PFSK-1 (cell line): ENCODE results near the gene RNU6-7.

Experiments
- POLR2AphosphoS5 ChIP-seq: IDR thresholded peaks from 2 replicates; pipeline ENCODE4 v1.6.1; 2012; ENCODE audit warnings: low read depth, mild to moderate bottlenecking, control low read depth, low read length, moderate library complexity
- SIN3A ChIP-seq: IDR thresholded peaks from 2 replicates; pipeline ENCODE4 v1.6.1; 2012; ENCODE audit warnings: mild to moderate bottlenecking, low read length, moderate library complexity, borderline replicate concordance; ENCODE audit not compliant: insufficient read depth
- TF ChIP-seq, protein P1 (sequence below), 2 experiments: IDR thresholded peaks; 2 replicates each; pipeline versions ENCODE4 v1.6.1 to v1.8.0; 2011 to 2012; ENCODE audit warnings: low read depth in 2 of 2, low read length in 2 of 2, control low read depth in 1 of 2, inconsistent platforms in 1 of 2, mild to moderate bottlenecking in 1 of 2, moderate library complexity in 1 of 2; ENCODE audit not compliant: insufficient read depth in 1 of 2

DNA sequence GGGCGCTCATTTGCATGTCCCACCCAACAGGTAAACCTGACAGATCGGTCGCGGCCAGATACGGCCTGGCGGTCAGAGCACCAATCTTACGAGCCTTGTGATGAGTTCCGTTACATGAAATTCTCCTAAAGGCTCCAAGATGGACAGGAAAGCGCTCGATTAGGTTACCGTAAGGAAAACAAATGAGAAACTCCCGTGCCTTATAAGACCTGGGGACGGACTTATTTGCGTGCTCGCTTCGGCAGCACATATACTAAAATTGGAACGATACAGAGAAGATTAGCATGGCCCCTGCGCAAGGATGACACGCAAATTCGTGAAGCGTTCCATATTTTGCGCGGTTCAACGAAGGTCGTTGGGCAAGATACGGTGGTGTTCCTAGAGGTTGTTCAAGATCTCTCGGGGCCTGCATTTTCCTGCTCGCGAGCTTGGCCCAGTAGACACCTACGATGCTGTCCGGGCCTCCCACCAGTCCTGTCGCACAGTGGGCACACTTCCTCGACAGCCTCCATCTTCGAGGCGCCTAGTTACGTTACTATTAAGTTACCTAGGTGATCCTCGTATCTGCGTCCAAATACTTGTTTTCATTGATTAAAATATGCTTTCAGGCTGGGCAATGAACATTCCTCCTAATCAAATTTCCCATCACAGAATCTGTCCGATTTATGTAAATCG is at the start of gene RNU6-7:
- TF ChIP-seq POLR2AphosphoS5 (no peak), SIN3A (no peak)
- TF ChIP-seq, protein P1, sequence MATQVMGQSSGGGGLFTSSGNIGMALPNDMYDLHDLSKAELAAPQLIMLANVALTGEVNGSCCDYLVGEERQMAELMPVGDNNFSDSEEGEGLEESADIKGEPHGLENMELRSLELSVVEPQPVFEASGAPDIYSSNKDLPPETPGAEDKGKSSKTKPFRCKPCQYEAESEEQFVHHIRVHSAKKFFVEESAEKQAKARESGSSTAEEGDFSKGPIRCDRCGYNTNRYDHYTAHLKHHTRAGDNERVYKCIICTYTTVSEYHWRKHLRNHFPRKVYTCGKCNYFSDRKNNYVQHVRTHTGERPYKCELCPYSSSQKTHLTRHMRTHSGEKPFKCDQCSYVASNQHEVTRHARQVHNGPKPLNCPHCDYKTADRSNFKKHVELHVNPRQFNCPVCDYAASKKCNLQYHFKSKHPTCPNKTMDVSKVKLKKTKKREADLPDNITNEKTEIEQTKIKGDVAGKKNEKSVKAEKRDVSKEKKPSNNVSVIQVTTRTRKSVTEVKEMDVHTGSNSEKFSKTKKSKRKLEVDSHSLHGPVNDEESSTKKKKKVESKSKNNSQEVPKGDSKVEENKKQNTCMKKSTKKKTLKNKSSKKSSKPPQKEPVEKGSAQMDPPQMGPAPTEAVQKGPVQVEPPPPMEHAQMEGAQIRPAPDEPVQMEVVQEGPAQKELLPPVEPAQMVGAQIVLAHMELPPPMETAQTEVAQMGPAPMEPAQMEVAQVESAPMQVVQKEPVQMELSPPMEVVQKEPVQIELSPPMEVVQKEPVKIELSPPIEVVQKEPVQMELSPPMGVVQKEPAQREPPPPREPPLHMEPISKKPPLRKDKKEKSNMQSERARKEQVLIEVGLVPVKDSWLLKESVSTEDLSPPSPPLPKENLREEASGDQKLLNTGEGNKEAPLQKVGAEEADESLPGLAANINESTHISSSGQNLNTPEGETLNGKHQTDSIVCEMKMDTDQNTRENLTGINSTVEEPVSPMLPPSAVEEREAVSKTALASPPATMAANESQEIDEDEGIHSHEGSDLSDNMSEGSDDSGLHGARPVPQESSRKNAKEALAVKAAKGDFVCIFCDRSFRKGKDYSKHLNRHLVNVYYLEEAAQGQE (IDR thresholded peaks at IDR 0.05; ENCODE audit: insufficient read depth in 1 of 2, low read depth in 2 of 2, low read length in 2 of 2), result no peak
